Endothelial cell of umbilical vein (primary cell): ENCODE data around the gene CTXN2. TPM values are rescaled to one million over a fixed set of nuclear protein-coding genes. Genes with fewer than 3 reads are reported as not detected.

Source experiments
- BruUV-seq: library from RNA; stranded (reverse); fragments of 400-500 nt; replicated peaks from 2 replicates; lab custom pipeline; 2021; lab: Mats Ljungman, UMichigan
- CTCF ChIA-PET: fragments of 300-600, 350-600 bp; sonication (Branson Sonifier 250); formaldehyde crosslinking; loops from one replicate; lab custom pipeline; 2021; ENCODE audit warnings: antibody characterized with exemption, inconsistent platforms; lab: Charles Lee
- POLR2A ChIA-PET: fragments of 300-600, 350-600 bp; sonication (Branson Sonifier 250); formaldehyde crosslinking; loops from one replicate; lab custom pipeline; 2021; ENCODE audit warnings: antibody characterized with exemption, inconsistent platforms; lab: Charles Lee
- DNase-seq: peaks from one replicate; pipeline ENCODE4 v3.0.0-alpha.2; 2011; ENCODE audit warnings: low read depth, low spot score
- FAIRE-seq: peaks from 2 replicates; lab custom pipeline; 2011; peaks lifted over from hg19 to GRCh38; lab: Jason Lieb, UNC
- H2AFZ ChIP-seq: 2 replicates; pipeline ENCODE4 v1.6.0; 2012; ENCODE audit warnings: low read depth, low read length, control low read depth, inconsistent platforms
- H3K27ac ChIP-seq: 2 replicates; pipeline ENCODE4 v1.5.1; 2011; ENCODE audit warnings: low read depth, mild to moderate bottlenecking, control low read depth, low read length, moderate library complexity; ENCODE audit not compliant: insufficient read depth
- H3K27me3 ChIP-seq, 2 experiments: 2 replicates each; pipeline versions ENCODE4 v1.6.0 to v1.6.1; 2011; ENCODE audit warnings: low read length in 2 of 2, mixed read lengths in 1 of 2; ENCODE audit not compliant: control insufficient read depth in 2 of 2, insufficient read depth in 2 of 2
- H3K36me3 ChIP-seq, 2 experiments: 2 replicates in 1 of 2; 3 replicates in 1 of 2; pipeline ENCODE4 v1.5.1; 2011; ENCODE audit warnings: low read length in 2 of 2, mild to moderate bottlenecking in 1 of 2, moderate library complexity in 1 of 2; ENCODE audit not compliant: control insufficient read depth in 2 of 2, insufficient read depth in 2 of 2; ENCODE audit errors: extremely low read depth in 1 of 2
- H3K4me1 ChIP-seq: 3 replicates; pipeline ENCODE4 v1.5.1; 2011; ENCODE audit warnings: mild to moderate bottlenecking, low read length; ENCODE audit not compliant: control insufficient read depth, insufficient read depth; ENCODE audit errors: extremely low read depth
- H3K4me2 ChIP-seq: 2 replicates; pipeline ENCODE4 v1.6.1; 2011; ENCODE audit warnings: low read length, control low read depth, mixed read lengths; ENCODE audit not compliant: insufficient read depth
- H3K4me3 ChIP-seq, 3 experiments: fragments of 200-600 bp in 1 of 3; sonication (generic), shearing (Covaris generic) in 1 of 3; replicated peaks in 1 of 3; 2 replicates each; pipeline ENCODE4 v1.5.1; 2011 to 2016; ENCODE audit warnings: control low read depth in 3 of 3, low read length in 3 of 3, mild to moderate bottlenecking in 2 of 3, inconsistent platforms in 1 of 3, low read depth in 1 of 3, moderate library complexity in 1 of 3; ENCODE audit not compliant: insufficient read depth in 1 of 3
- H3K79me2 ChIP-seq: 2 replicates; pipeline ENCODE4 v1.6.0; 2012; ENCODE audit warnings: low read length, inconsistent platforms; ENCODE audit not compliant: control insufficient read depth, insufficient read depth
- H3K9ac ChIP-seq: replicated peaks from 2 replicates; pipeline ENCODE3; 2011; ENCODE audit warnings: low read length, control low read depth; ENCODE audit not compliant: insufficient read depth; ENCODE audit errors: extremely low read depth
- H3K9me1 ChIP-seq: replicated peaks from 3 replicates; pipeline ENCODE4 v1.6.0; 2011; ENCODE audit warnings: mild to moderate bottlenecking, low read length; ENCODE audit not compliant: control insufficient read depth, insufficient read depth; ENCODE audit errors: extremely low read depth
- H3K9me3 ChIP-seq: replicated peaks from 2 replicates; pipeline ENCODE4 v1.5.1; 2012; ENCODE audit warnings: low read length, inconsistent platforms; ENCODE audit not compliant: control insufficient read depth, insufficient read depth
- H4K20me1 ChIP-seq: replicated peaks from 2 replicates; pipeline ENCODE3; 2011; ENCODE audit warnings: mild to moderate bottlenecking, low read length; ENCODE audit not compliant: control insufficient read depth, insufficient read depth; ENCODE audit errors: extremely low read depth
- CTCF ChIP-seq, 2 donors: IDR thresholded peaks; 1 replicate in 1 of 2; 2 replicates in 1 of 2; pipeline ENCODE4 v1.5.1; 2011; ENCODE audit warnings: low read length in 2 of 2, mild to moderate bottlenecking in 2 of 2, moderate library complexity in 2 of 2, control low read depth in 1 of 2, inconsistent platforms in 1 of 2, low read depth in 1 of 2; ENCODE audit not compliant: insufficient read depth in 1 of 2; ENCODE audit errors: extremely low read depth in 1 of 2
- EZH2 ChIP-seq: IDR thresholded peaks from 2 replicates; pipeline ENCODE4 v1.6.1; 2012; ENCODE audit warnings: borderline replicate concordance, low read depth, mild to moderate bottlenecking, moderate library complexity, low read length, inconsistent platforms; ENCODE audit not compliant: severe bottlenecking
- FOS ChIP-seq: IDR thresholded peaks from 2 replicates; pipeline ENCODE4 v1.6.1; 2011; ENCODE audit warnings: mild to moderate bottlenecking, low read length, moderate library complexity, borderline replicate concordance; ENCODE audit not compliant: insufficient read depth
- GATA2 ChIP-seq: IDR thresholded peaks from 2 replicates; pipeline ENCODE4 v1.7.0; 2011; ENCODE audit warnings: low read depth, mild to moderate bottlenecking, moderate library complexity, mixed read lengths, low read length; ENCODE audit not compliant: insufficient read length, insufficient read depth
- JUN ChIP-seq: IDR thresholded peaks from 2 replicates; pipeline ENCODE4 v1.6.1; 2011; ENCODE audit warnings: borderline replicate concordance, low read depth; ENCODE audit not compliant: insufficient read length, insufficient read depth
- MAX ChIP-seq: IDR thresholded peaks from 2 replicates; pipeline ENCODE4 v1.6.1; 2011; ENCODE audit not compliant: insufficient read depth, insufficient read length
- MYC ChIP-seq: IDR thresholded peaks from one replicate; pipeline ENCODE4 v1.6.1; 2011; ENCODE audit warnings: mild to moderate bottlenecking, low read depth, low read length
- POLR2A ChIP-seq: IDR thresholded peaks from 2 replicates; pipeline ENCODE4 v1.6.1; 2012; ENCODE audit warnings: low read depth, mild to moderate bottlenecking, control low read depth, low read length
- POLR2AphosphoS5 ChIP-seq: IDR thresholded peaks from 2 replicates; pipeline ENCODE4 v1.6.1; 2012; ENCODE audit warnings: low read depth, mild to moderate bottlenecking, control low read depth, low read length, moderate library complexity; ENCODE audit not compliant: insufficient read depth
- dilution Hi-C: fragments of 300-500 bp; cut with MboI; formaldehyde crosslinking; loops from one replicate; pipeline ENCODE4 v1.15.0; 2019; ENCODE audit warnings: low sequenced_read_pairs; ENCODE audit not compliant: extremely low pct_ligation_motif_present
- intact Hi-C: fragments of 100-400 bp; cut with micrococcal nuclease; formaldehyde crosslinking; loops from one replicate; pipeline ENCODE4 v1.10.0; 2022
- polyA plus RNA-seq, 4 experiments: library from polyadenylated mRNA; depleted of rRNA in 3 of 4; stranded (reverse) in 3 of 4; unstranded in 1 of 4; fragments of >200 nt; gene quantifications; 2 replicates each; pipeline versions ENCODE4 v1.2.1 to v1.2.3, GENCODE V29; 2011 to 2012; ENCODE audit warnings: missing spikeins in 1 of 4
- total RNA-seq: library from RNA; stranded (reverse); gene quantifications from 2 replicates; pipeline ENCODE4 v1.2.3, GENCODE V29; 2021

Gene CTXN2
- total and polyA plus RNA-seq, 2 donors (not counting 3 experiments of a cell fraction or from before 2014, with no cell fraction given) = 0.01 TPM; not detected in 1

- no peak for DNase-seq
- H2AFZ ChIP-seq = no peak overlapping the region
- CTCF ChIA-PET = interaction anchor here (1.5 kb wide), 1 partner anchor 10 kb away, joined by 4 read pairs; no protein-coding TSS in a partner anchor
- peaks cover 3 to 7% of the 10 kb centered on the region in 2 experiments for H3K27me3 ChIP-seq
- no peak overlapping the region for H3K9ac ChIP-seq
- no peaks in the 10 kb centered on the region for H4K20me1 ChIP-seq
- dilution Hi-C loops (no loop called here), intact Hi-C loops (no loop called here)
- H3K79me2 ChIP-seq = no peaks in the 10 kb centered on the region
- no peak for TF ChIP-seq FOS
- TF ChIP-seq CTCF (IDR thresholded peaks at IDR 0.05; ENCODE audit: extremely low read depth in 1 of 2, insufficient read depth in 1 of 2, low read depth in 1 of 2, low read length in 2 of 2) = no peak
- no peak for TF ChIP-seq JUN
- no peak for TF ChIP-seq POLR2AphosphoS5
- TF ChIP-seq POLR2A = no peak
- TF ChIP-seq GATA2 = no peak
- TF ChIP-seq EZH2 = no peak
- TF ChIP-seq MYC = no peak
- no peak for TF ChIP-seq MAX
- H3K4me3 ChIP-seq = no peak overlapping the region
- POLR2A ChIA-PET = no interaction called here
- H3K4me2 ChIP-seq = no peak overlapping the region
- no peaks in the 10 kb centered on the region for H3K4me1 ChIP-seq
- no peak overlapping the region for H3K27ac ChIP-seq
- H3K9me1 ChIP-seq = no peaks in the 10 kb centered on the region
- FAIRE-seq = no peak
- H3K36me3 ChIP-seq = no peaks in the 10 kb centered on the region
- H3K9me3 ChIP-seq = no peaks in the 10 kb centered on the region
- BruUV-seq = no TSS peak
These were observed 39.0 kb downstream of the CTXN2 start for GRCh38 chr15:48230498-48230897.
